Naive thymus-derived CD8-positive, alpha-beta T cell (primary cell): Measurements from ENCODE around the gene FLVCR1. TPM values are rescaled to one million over a fixed set of nuclear protein-coding genes. Genes with fewer than 3 reads are reported as not detected.
A peak's percentile ranks its signal among the peaks of the same experiment; 100 is the strongest.
"Not testable (repeated sequence)": the region's sequence is repeated elsewhere in the genome, so short reads cannot be mapped to it uniquely, and the experiment has no call there.

Source experiments
- ATAC-seq, 2 donors: fragments of 150-1000 bp; cut with Tn5 transposase in 1 of 2; sonication (Bioruptor Pico), chemical (Tn5 transposase) in 1 of 2; 1 replicate in 1 of 2; 2 replicates in 1 of 2; pipeline ENCODE4 v1.10.0; 2021; ENCODE audit warnings: mild to moderate bottlenecking in 2 of 2, moderate library complexity in 2 of 2
- POLR2A ChIA-PET: fragments of 350-600 bp; sonication (Branson Sonifier 250); formaldehyde crosslinking; loops from one replicate; lab custom pipeline; 2021; ENCODE audit warnings: antibody characterized with exemption; lab: Charles Lee
- DNase-seq, 10 donors: peaks; one replicate each; pipeline versions ENCODE4 v3.0.0 to v3.0.0-alpha.2; 2020 to 2022
- H3K27ac Mint-ChIP-seq, 10 donors: one replicate each; pipeline ENCODE4 v1.8.0; 2020 to 2022; ENCODE audit warnings: mild to moderate bottlenecking in 10 of 10, mixed read lengths in 10 of 10, moderate library complexity in 4 of 10, inconsistent platforms in 1 of 10
- H3K27me3 Mint-ChIP-seq, 5 donors: one replicate each; pipeline ENCODE4 v1.8.0; 2021 to 2022; ENCODE audit warnings: mixed read lengths in 5 of 5
- H3K36me3 Mint-ChIP-seq, 3 donors: one replicate each; pipeline ENCODE4 v1.8.0; 2020 to 2022; ENCODE audit warnings: mixed read lengths in 3 of 3, mild to moderate bottlenecking in 2 of 3, inconsistent platforms in 1 of 3
- H3K4me1 Mint-ChIP-seq, 4 donors: one replicate each; pipeline ENCODE4 v1.8.0; 2021 to 2022; ENCODE audit warnings: mixed read lengths in 4 of 4
- H3K4me3 Mint-ChIP-seq, 10 donors: one replicate each; pipeline ENCODE4 v1.8.0; 2020 to 2022; ENCODE audit warnings: mild to moderate bottlenecking in 10 of 10, mixed read lengths in 10 of 10, moderate library complexity in 6 of 10, inconsistent platforms in 1 of 10
- H3K9me3 Mint-ChIP-seq, 9 donors: one replicate each; pipeline ENCODE4 v1.8.0; 2020 to 2022; ENCODE audit warnings: mixed read lengths in 9 of 9, mild to moderate bottlenecking in 3 of 9, inconsistent platforms in 1 of 9, moderate library complexity in 1 of 9
- polyA plus RNA-seq, 3 donors: library from polyadenylated mRNA; unstranded; fragments of 300-500 nt; fragmentation: Illumina TruSeq; gene quantifications; one replicate each; pipeline ENCODE4 v1.2.3, GENCODE V29; 2021
- total RNA-seq, 8 experiments: library from RNA in 2 of 8; stranded (reverse) in 2 of 8; gene quantifications; one replicate each; pipeline ENCODE4 v1.2.3 and lab custom pipeline; 2021 to 2026

Gene FLVCR1
- total and polyA plus RNA-seq, 5 experiments from 2014 or later: 1.1 to 15.0 (median 1.9) TPM

DNA sequence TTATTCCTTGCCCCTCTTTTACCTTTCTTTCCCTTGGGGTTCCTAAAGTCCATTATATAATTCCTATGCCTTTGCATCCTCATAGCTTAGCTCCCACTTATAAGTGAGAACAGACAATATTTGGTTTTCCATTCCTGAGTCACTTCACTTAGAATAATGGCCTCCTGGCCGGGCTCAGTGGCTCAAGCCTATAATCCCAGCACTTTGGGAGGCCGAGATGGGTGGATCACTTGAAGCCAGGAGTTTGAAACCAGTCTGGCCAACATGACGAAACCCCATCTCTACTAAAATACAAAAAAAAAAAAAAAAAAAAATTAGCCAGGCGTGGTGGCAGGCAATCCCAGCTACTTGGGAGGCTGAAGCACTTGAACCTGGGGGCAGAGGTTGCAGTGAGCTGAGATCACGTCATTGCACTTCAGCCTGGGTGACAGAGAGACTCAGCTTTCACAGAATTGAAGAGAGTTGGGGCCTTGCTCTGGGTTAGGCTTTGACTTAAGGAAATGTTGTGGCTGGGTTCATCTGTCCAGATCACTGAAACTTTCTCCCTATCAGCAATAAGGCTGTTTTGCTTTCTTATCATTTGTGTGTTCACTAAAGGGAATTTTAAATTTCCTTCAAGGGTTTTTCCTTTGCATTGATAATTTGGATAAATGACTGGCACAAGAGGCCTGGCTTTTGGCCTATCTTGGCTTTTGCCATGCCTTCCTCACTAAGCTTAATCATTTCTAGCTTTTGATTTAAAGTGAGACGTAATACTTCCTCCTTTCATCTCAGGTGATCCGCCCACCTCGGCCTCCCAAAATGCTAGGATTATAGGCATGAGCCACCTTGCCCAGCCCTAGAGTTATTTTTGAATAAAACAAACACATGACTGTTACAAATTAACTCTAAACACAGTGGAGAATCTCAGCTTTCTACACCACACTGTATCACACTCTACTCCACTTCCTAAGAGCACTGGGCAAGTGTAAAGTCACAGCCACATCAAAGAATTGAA lies 24.6 kb upstream of the FLVCR1 start:
- H3K27me3 Mint-ChIP-seq, ATAC-seq, H3K36me3 Mint-ChIP-seq, DNase-seq, POLR2A ChIA-PET, H3K9me3 Mint-ChIP-seq, H3K4me3 Mint-ChIP-seq: not testable (repeated sequence)
- peak overlapping the region in 1 of 10 donors; percentile 31 for H3K27ac Mint-ChIP-seq
- peaks cover 0 to 11% (median under 1%) of the 10 kb centered on the region in 4 donors for H3K4me1 Mint-ChIP-seq

GRCh38 chr1:212838145-212838544 lies 19.9 kb upstream of the FLVCR1 start:
- Mint-ChIP-seq H3K9me3 (no peaks in the 10 kb centered on the region), H3K27ac (no peak overlapping the region), H3K4me1 (peaks cover 0 to 7% (median 0%) of the 10 kb centered on the region in 4 donors), H3K4me3 (no peak overlapping the region), H3K27me3 (no peaks in the 10 kb centered on the region), H3K36me3 (no peaks in the 10 kb centered on the region)
- POLR2A ChIA-PET: no interaction called here
- DNase-seq: no peak
- no peak for ATAC-seq

- H3K9me3 Mint-ChIP-seq, POLR2A ChIA-PET, H3K4me1 Mint-ChIP-seq, H3K27me3 Mint-ChIP-seq, ATAC-seq, H3K36me3 Mint-ChIP-seq, DNase-seq, H3K27ac Mint-ChIP-seq, H3K4me3 Mint-ChIP-seq: not testable (repeated sequence)
These were observed 13.6 kb upstream of the FLVCR1 start for GRCh38 chr1:212844521-212844920.

DNA sequence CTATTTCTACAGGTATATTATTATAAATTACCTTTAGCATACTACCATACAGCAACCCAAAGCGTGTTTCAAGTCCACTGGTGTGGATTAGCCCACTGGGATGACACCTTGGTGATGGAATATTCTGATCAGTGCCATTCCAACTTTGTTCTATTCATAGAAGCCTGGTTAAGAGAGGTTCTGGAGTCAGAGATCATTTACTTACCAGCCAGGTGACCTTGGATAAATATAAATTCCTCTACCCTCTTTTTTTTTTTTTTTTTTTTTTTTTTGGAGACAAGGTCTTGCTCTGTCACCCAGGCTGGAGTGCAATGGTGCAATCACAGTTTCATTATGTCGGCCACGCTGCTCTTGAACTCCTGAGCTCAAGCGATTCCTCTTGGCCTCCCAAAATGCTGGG lies 10.5 kb upstream of the FLVCR1 start, which contains the start of gene SPATA45:
SPATA45 (minus strand) TSS at position 101 of the 400 bp plus-strand sequence. CDS start 11,500 bp downstream, outside the sequence.
- DNase-seq: no peak
- no peaks in the 10 kb centered on the region for H3K4me1 Mint-ChIP-seq
- ATAC-seq: no peak
- H3K4me3 Mint-ChIP-seq: no peak within 1 kb of the TSS
- H3K27me3 Mint-ChIP-seq: no peaks in the 10 kb centered on the region
- POLR2A ChIA-PET: no interaction called here
- H3K9me3 Mint-ChIP-seq: peaks cover 0 to 14% (median 6%) of the 10 kb centered on the region in 9 donors
- H3K27ac Mint-ChIP-seq: no peak within 1 kb of the TSS
- peaks cover 0 to 6% (median 0%) of the 10 kb centered on the region in 3 donors for H3K36me3 Mint-ChIP-seq

GRCh38 chr1:212852105-212852688 lies 5.9 kb upstream of the FLVCR1 start:
- POLR2A ChIA-PET: no interaction called here
- Mint-ChIP-seq H3K27me3 (no peaks in the 10 kb centered on the region), H3K27ac (peak overlapping the region in 1 of 10 donors; percentile 42), H3K4me1 (peaks cover 7 to 19% (median 18%) of the 10 kb centered on the region in 4 donors), H3K4me3 (peak overlapping the region in 1 of 10 donors; percentile 51), H3K9me3 (peaks cover 0 to 14% (median 6%) of the 10 kb centered on the region in 9 donors), H3K36me3 (peaks cover 5 to 20% (median 7%) of the 10 kb centered on the region in 3 donors)
- ATAC-seq (no peak), DNase-seq (no peak)

DNA sequence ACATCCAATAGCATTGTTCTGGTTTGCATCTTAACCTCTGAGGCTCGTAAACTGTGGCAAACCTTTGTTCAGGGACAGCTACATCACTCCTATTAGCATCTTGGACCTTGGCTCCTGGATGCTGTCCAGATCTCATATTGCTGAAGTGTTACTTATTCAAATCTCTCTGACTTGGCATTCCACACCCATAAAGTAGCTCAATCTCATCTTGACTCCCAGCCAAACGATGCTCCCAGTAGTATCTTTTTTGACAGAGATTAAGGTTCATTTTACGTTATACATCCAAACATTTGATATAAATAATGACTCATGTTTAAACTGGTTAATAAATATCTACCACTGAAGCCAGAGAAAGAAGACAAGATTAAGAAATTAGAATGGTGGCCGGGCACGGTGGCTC lies 4.4 kb upstream of the FLVCR1 start:
- peaks cover 12 to 27% (median 26%) of the 10 kb centered on the region in 4 donors for H3K4me1 Mint-ChIP-seq
- peaks cover 0 to 12% (median 3%) of the 10 kb centered on the region in 9 donors for H3K9me3 Mint-ChIP-seq
- no peaks in the 10 kb centered on the region for H3K27me3 Mint-ChIP-seq
- DNase-seq (no peak), ATAC-seq (no peak)
- POLR2A ChIA-PET: no interaction called here
- no peak overlapping the region for H3K27ac Mint-ChIP-seq
- no peak overlapping the region for H3K4me3 Mint-ChIP-seq
- H3K36me3 Mint-ChIP-seq: peaks cover 5 to 20% (median 7%) of the 10 kb centered on the region in 3 donors

DNA sequence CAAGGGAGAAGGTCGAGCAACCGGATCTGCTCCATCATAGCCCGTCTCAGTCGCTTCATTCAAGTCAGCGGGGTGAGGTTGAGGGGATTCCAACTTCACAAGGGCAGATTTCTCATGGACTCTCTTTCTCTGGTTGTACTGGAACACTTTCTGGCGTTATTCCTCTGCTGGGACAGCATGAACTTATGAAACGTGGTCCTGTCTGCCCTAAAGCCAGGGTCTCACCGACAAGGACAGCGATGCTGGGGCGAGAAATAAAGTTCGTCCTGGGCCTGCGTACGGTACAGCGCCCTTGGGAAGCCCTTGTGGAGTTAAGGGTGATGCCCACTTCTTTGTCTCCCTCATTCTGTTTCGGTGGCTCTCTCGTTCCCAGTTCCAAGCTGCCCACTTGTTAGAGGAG lies 1.3 kb upstream of the FLVCR1 start:
- H3K4me1 Mint-ChIP-seq: peaks cover 16 to 33% (median 26%) of the 10 kb centered on the region in 4 donors
- peaks cover 0 to 7% (median 3%) of the 10 kb centered on the region in 9 donors for H3K9me3 Mint-ChIP-seq
- H3K36me3 Mint-ChIP-seq: peaks cover 5 to 20% (median 7%) of the 10 kb centered on the region in 3 donors
- H3K27me3 Mint-ChIP-seq: no peaks in the 10 kb centered on the region
- ATAC-seq: no peak
- DNase-seq: no peak
- POLR2A ChIA-PET: interaction anchor here (1.2 to 1.7 kb wide), 2 partner anchors 56 to 63 kb away, joined by 4 to 6 read pairs; no protein-coding TSS in a partner anchor
- peak overlapping the region in 8 of 10 donors; percentile 58 to 98 (median 91) for H3K4me3 Mint-ChIP-seq
- H3K27ac Mint-ChIP-seq: peak overlapping the region in 2 of 10 donors; percentile 14 to 15

- peaks cover 3 to 11% (median 9%) of the 10 kb centered on the region in 3 donors for H3K36me3 Mint-ChIP-seq
- H3K4me1 Mint-ChIP-seq: peaks cover 20 to 42% (median 34%) of the 10 kb centered on the region in 4 donors
- ATAC-seq: peak; percentile 11 to 28
- no peaks in the 10 kb centered on the region for H3K27me3 Mint-ChIP-seq
- peak overlapping the region; percentile 85 to 97 (median 93) for H3K27ac Mint-ChIP-seq
- peak overlapping the region in 8 of 10 donors; percentile 87 to 98 (median 94) for H3K4me3 Mint-ChIP-seq
- POLR2A ChIA-PET: interaction anchor here (1.0 to 2.1 kb wide), 4 partner anchors 65 to 300 kb away, joined by 4 to 11 read pairs (median 6); partner anchors contain the start of genes NSL1 and TATDN3
- peaks cover 0 to 4% (median 0%) of the 10 kb centered on the region in 9 donors for H3K9me3 Mint-ChIP-seq
- peak in 6 of 10 donors; percentile 7 to 40 (median 24) for DNase-seq
These were observed 588 bp downstream of the FLVCR1 start for GRCh38 chr1:212858461-212859265.

- Mint-ChIP-seq H3K4me3 (no peak overlapping the region), H3K9me3 (no peaks in the 10 kb centered on the region), H3K36me3 (peaks cover 0 to 16% (median 4%) of the 10 kb centered on the region in 3 donors), H3K4me1 (peaks cover 13 to 42% (median 35%) of the 10 kb centered on the region in 4 donors), H3K27me3 (no peaks in the 10 kb centered on the region), H3K27ac (no peak overlapping the region)
- POLR2A ChIA-PET: interaction anchor here (0.5 kb wide), 1 partner anchor 1236 kb away, joined by 4 read pairs; no protein-coding TSS in a partner anchor
- ATAC-seq (no peak), DNase-seq (no peak)
These were observed 2.9 kb downstream of the FLVCR1 start for GRCh38 chr1:212860713-212861581.

GRCh38 chr1:212862111-212862690 lies 4.1 kb downstream of the FLVCR1 start:
- POLR2A ChIA-PET: no interaction called here
- no peaks in the 10 kb centered on the region for H3K9me3 Mint-ChIP-seq

GRCh38 chr1:212863345-212863744 lies 5.3 kb downstream of the FLVCR1 start:
- DNase-seq, POLR2A ChIA-PET, ATAC-seq, H3K27me3 Mint-ChIP-seq, H3K4me3 Mint-ChIP-seq, H3K9me3 Mint-ChIP-seq: not testable (repeated sequence)
- H3K36me3 Mint-ChIP-seq: peaks cover 0 to 26% (median 7%) of the 10 kb centered on the region in 3 donors
- H3K4me1 Mint-ChIP-seq: peaks cover 8 to 25% (median 14%) of the 10 kb centered on the region in 4 donors
- peak overlapping the region in 3 of 10 donors; percentile 0 to 60 (median 24) for H3K27ac Mint-ChIP-seq

More at GRCh38 chr1:212862111-212862690, 4.1 kb downstream of the FLVCR1 start:
- H3K4me3 Mint-ChIP-seq: no peak overlapping the region
- H3K36me3 Mint-ChIP-seq: peaks cover 0 to 25% (median 7%) of the 10 kb centered on the region in 3 donors
- H3K4me1 Mint-ChIP-seq: peaks cover 13 to 32% (median 23%) of the 10 kb centered on the region in 4 donors
- H3K27me3 Mint-ChIP-seq: no peaks in the 10 kb centered on the region
- ATAC-seq: no peak
- H3K27ac Mint-ChIP-seq: no peak overlapping the region
- DNase-seq: no peak
